VCaP (cell line): ENCODE data around the gene PLCXD1.
"Not testable (repeated sequence)": the region's sequence is repeated elsewhere in the genome, so short reads cannot be mapped to it uniquely, and the experiment has no call there.

Experiments
- H3K27ac ChIP-seq: fragments of 450-650 bp; 2 replicates; pipeline ENCODE4 v1.5.1; 2017
- TF ChIP-seq, protein P1 (sequence below): fragments of 450-650 bp; conservative IDR thresholded peaks from 2 replicates; pipeline ENCODE4 v1.5.1; 2017; ENCODE audit warnings: mild to moderate bottlenecking, moderate library complexity

PLCXD1 gene

DNA sequence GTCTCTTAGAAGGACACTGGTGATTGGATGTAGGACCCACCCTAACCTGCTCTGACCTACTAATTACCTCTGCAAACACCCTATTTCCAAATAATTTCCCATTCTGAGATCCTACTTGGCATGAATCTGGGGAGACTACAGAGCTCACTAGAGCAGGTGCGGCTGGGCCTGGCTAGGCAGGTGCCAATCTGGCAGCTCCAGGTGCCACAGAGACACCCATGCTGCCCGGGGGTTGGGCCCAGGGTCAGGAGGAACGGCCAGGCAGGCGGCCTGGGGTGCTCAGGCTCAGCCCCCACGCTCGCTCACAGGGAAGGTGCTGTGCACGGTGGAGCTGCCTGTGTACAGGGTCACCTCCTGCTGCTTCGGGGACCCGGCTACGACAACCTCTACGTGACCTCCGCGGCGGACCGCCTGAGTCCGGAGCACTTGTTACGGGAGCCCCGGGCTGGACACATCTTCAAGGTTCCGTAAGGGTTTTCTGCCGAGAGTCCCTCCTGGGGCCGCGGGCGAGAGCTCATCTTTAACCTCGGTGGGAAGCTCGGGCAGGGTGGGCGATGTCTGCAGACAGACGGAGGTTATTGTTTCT, 26.5 kb upstream of the PLCXD1 start:
- TF ChIP-seq, protein P1, sequence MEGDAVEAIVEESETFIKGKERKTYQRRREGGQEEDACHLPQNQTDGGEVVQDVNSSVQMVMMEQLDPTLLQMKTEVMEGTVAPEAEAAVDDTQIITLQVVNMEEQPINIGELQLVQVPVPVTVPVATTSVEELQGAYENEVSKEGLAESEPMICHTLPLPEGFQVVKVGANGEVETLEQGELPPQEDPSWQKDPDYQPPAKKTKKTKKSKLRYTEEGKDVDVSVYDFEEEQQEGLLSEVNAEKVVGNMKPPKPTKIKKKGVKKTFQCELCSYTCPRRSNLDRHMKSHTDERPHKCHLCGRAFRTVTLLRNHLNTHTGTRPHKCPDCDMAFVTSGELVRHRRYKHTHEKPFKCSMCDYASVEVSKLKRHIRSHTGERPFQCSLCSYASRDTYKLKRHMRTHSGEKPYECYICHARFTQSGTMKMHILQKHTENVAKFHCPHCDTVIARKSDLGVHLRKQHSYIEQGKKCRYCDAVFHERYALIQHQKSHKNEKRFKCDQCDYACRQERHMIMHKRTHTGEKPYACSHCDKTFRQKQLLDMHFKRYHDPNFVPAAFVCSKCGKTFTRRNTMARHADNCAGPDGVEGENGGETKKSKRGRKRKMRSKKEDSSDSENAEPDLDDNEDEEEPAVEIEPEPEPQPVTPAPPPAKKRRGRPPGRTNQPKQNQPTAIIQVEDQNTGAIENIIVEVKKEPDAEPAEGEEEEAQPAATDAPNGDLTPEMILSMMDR, result no peak
- H3K27ac ChIP-seq, result no peak overlapping the region

DNA sequence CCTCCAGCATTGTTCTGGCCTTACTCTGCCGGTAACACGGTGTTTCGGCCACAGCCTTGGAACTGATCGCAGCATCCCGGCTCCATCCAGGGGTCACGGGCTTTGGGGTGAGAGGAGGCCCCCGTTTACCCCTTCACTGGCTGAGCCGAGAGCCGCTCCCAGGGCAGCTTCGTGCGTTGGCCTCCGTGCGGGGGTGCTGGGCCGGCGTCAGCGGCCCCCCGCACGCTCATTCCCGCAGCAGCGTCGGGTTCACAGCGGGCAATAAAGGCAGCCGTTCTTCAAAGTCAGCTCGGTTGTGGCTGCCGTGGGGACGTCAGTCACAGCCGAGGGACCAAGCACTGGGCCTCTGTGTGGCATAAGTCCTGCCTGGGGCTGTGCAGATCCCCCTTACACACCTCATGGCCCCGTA, 25.3 kb upstream of the PLCXD1 start:
- H3K27ac ChIP-seq, result no peak overlapping the region
- TF ChIP-seq, protein P1, result no peak

DNA sequence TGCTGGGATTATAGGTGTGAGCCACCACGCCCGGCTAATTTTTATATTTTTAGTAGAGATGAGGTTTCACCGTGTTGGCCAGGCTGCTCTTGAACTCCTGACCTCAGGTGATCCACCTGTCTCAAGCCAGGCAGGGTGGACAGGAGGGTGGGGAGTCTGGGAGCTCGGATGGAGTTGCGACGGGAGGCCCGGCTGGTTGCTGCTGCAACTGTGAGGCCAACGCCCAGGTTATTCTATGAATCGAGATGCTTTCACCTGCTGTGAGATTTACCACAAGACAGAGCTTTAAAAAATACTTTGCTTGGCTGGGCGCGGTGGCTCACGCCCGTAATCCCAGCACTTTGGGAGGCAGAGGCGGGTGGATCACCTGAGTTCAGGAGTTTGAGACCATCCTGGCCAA, 24.1 kb upstream of the PLCXD1 start:
- not testable (repeated sequence) for H3K27ac ChIP-seq

DNA sequence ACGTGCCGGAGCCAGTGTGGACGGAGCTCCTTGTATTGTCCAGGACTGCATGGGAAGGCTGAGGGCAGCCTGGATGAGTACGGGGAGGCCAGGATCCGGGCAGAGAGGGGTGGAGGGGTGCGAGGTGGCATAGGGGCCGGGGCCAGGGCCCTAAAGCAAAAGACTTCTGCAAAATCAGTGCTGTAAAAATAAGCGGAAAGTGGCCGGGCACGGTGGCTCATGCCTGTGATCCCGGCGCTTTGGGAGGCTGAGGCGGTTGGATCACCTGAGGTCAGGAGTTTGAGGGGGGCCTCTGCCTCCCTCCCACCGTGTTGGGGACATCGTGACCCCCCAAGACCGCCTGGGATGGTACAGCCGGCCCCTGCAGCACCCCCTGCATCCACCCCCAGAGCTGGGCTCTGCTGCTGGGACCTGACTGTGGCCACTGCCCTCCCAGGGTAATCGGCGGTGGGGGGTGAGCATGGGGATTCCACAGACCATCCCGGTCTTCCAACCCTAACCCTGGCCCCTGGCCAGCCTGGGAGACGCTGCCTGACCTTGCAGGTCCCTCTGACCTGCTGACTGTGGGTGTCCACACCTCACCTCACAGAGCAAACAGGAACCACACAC, 23.4 kb upstream of the PLCXD1 start:
- TF ChIP-seq, protein P1, result no peak
- no peak overlapping the region for H3K27ac ChIP-seq

DNA sequence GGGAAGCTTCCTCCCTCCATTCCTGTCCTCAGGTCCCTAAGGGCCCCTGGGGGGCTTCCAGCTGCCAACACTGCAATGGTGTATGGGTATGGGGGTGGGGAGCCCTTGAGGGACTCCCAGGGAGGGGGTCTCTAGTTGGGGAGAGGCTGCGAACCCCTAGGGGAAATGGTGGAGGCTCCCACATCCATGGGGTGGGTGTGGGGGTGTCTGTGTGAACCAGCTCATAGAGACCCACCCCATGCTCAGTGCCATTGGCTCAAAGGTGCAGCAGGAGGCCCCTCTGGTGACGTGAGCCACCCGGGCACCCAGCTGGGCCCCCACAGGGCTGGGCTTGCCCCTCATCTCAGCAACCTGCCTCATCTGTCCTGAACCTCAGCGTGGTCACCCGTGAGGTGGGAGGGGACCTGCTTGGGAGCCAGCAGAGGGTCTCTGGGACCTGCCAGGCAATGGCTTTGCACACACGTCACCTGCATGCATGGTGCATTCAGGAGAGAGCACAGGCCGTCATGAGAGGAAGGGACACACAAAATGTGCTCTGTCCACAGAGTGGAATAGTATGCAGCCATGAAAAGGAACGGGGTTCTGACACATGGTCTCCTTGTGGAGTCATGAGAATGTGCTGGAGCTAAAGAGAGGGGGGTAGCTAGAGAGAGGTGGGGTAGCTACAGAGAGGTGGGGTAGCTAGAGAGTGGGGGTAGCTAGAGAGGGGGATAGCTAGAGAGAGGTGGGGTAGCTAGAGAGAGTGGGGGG, 22.7 kb upstream of the PLCXD1 start:
- TF ChIP-seq, protein P1, result no peak
- H3K27ac ChIP-seq, result no peak overlapping the region

DNA sequence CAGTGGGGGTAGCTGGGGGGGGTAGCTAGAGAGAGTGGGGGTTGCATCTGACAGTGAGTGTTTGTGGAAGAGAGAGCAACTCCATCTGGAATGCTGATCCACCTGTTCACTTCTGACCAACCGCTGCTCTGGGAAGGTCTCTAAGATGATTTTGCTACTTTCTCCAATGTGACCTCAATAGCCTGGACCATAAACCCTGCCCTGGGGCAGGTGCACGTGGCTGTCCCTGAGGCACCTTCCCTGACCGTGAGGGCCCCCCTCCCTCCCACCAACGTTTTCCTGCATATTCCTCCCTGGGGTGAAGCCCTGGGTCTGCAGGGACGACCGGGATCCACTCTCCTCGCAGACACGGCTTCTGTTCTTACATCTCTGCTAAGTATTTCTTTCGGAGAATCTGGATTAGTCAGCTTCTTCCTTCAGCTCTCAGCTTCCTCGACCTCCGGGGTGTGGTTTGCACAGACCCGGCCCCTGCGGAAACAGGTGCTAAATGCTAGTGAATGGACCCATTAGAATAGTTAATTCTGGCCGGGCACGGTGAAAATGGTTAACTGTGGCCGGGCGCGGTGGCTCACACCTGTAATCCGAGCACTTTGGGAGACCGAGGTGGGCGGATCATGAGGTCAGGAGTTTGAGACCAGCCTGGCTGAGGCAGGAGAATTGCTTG, 21.4 kb upstream of the PLCXD1 start:
- no peak overlapping the region for H3K27ac ChIP-seq
- TF ChIP-seq, protein P1, result no peak

DNA sequence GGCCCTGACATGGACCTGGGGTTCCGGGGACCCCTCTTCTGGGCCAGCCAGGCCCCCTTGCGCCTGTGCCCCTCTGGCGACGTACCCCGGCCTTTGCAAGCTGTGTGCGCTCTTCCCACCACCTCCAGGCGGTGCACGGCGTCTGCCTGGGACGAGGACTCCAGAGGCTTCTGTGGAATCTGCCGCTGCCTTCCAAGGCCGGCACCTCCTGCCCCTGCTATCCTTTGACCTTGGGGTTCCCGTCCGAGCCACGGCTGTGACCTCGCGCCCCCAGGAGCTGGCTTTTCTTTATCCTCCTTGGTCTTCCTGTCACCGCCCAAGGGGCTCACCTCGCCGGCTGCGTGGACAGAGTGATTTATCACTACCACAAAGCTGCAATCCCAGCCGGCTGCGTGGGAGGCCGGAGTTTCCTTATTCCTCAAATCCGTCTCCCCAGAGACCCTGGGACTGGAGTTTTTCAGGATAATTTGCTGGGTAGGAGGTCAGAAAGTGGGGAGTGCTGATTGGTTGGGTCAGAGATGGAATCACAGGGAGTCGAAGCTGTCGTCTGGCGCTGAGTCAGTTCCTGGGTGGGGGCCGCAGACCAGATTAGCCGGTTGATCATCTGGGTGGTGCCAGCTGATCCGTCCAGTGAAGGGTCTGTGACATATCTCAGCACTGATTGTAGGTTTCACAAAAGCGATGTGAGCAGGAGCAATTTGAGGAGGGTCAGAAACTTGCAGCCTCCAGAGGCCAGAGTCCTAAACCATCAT, 19.8 kb upstream of the PLCXD1 start:
- peak overlapping the region; percentile 82 for H3K27ac ChIP-seq
- TF ChIP-seq, protein P1, result no peak
